ENCODE data around the gene PCGF3. TPM values are rescaled to one million over a fixed set of nuclear protein-coding genes. Genes with fewer than 3 reads are reported as not detected.
"Not testable (repeated sequence)": the region's sequence is repeated elsewhere in the genome, so short reads cannot be mapped to it uniquely, and the experiment has no call there.

PCGF3 gene
- polyA plus RNA-seq, 1 donor = 50.5 TPM

DNA sequence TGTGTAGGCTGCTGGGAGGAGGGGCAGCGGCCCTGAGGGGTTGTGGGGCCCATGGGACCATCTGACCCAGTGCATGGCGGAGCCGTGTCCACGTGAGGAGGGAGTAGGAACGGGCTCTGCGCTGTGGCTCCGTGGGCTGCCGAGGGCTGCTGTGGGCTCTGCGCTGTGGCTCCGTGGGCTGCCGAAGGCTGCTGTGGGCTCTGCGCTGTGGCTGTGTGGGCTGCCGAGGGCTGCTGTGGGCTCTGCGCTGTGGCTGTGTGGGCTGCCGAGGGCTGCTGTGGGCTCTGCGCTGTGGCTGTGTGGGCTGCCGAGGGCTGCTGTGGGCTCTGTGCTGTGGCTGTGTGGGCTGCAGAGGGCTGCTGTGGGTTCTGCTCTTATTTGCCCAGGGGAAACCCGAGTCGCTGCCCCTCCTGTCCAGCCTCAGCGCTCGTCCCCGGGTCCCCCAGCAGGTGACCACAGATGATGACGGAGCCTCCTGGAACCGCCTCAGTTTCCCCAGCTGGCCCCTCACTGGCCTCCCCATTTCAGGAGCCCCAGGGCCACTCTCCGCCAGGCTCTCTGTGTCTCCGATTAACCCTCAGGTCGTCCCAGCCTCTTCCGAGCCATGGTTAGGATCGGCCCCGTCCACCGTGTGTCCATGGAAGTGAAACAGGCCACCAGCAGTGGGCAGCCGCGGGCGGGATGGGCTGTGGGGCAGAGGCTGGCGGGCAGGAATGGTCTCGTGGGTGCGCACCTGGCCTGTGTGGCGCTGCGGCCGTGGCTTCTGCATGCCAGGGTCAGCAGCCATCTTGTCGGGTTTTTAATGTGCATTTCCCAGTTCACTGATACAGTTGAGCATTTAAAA, 20.0 kb downstream of the PCGF3 start:
- DNase-seq = no peak

DNA sequence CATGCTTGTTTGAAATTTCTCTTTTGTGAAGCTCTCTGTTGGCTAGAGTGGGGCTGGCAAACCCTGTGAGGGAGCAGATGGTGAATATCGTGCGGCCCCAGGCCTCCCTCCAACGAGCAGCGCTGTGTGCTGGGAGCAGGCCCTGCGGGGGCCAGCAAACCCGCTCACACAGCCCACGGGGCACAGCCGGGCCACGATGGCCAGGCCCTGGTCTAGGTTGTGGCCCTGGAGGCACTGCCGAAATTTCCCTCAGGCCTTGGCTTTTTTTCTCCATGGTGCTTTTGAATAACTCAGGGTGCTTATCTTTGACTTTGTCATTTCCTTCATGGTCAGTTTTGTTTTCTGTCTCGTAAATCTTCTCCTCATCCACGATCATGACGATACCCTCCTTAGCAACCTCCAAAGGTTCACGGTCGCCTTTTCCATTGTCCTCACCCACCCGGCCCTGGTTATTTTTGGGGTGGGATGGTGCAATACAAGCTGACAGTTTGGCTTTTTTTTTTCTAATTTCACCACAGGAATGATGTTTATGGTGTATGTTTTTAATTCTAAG, 20.7 kb downstream of the PCGF3 start:
- DNase-seq = no peak

DNA sequence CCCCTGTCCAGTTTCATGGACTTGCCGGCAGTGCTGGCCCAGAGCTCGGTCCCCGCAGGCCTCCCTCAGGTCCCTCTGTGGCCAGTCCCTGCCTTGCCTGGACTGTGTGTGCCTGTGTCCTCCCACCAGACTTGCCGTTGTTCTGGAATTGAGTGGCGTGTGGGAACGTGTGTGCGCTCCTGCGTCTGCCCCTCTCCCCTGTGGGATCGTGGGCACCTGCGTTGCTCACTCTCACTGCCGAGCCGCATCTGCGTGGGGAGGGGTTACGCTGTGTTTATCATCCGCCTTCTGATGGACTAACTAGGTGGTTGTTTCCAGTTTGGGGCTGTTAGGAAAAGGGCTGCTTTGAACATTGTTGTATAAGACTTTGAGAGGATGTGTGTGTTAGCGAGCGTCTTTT, 21.2 kb downstream of the PCGF3 start:
- no peak for DNase-seq

DNA sequence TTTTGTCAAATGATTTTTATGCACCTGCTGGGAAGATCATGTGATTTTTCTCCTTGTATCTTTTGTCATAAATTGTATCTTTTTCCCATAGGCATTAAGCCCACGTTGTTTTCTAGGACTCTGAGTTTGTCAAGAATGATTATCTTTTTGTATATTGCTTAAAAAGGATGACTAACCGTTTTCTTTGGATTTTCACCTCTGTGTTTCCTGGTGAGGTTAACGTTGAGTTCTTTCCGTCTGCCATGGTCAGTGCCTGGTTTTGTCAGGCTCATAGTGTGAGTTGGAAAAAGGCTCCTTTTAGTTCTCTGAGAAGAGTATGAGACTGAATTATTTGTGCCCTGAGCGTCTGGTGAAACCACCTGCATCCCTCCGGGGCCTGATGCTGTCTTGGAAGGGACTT, 21.9 kb downstream of the PCGF3 start:
- no peak for DNase-seq

DNA sequence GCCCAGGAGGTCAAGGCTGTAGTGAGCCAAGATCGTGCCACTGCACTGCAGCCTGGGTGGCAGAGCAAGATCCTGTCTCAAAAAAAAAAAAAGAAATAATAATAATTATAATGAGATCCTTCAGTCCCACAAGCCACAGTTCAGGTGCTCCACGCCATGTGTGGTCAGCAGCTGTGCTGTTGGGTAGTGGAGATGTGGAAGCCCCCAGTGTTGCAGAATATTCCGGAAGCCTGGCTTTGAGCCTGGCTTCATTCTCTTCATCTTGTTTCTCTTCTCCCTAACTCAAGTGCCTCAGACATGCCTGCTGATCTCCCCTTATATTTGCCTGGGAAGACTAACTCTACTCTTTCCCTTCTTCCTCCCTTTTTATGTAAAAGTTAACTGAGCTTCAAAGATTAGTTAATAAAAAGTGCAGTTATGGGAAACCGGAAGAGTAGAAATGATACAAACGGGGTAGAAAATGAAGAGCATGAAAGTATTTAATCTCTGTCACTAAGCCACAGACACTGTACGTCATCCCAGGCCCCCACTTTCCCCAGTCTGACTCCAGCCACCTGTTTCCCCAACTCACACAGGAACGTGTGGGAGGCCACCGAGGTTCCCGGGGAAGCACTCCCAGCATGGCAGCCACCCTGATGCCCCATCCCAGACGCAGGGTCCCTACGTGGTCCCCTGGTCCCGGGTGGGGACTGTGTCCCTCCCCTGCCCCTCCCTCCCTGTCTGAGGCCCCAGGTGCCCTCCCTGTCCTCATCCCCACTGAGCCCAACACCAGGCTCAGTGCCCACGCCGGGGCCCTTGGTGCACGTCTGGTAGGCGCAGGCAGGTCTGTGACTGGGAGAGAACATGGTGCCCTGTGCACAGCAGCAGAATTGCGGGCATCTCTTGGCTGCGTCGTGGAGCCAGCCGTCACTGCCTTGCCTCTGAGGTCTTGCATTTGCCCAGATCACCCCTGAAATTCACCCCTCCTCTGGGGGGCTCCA, 24.0 kb downstream of the PCGF3 start:
- no peak for DNase-seq

DNA sequence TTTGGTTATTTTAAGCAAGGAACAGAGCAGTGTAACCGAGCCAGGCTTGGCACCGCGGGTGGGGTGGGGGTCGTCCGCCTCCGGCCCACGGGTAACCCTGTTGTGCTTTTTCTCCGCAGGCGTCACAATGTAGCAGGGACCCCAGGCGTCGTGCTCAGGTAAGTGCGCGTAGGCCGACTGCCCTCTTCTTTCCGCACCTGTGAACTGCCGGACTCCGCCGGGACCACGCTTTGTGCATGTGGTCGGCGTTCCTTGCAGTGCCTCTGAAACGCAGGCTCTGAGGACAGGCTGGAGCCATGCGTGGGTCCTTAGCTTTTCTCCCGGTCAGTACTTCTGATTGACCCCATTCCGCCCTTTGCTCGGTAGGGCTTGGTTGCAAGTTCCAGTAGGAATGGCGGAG, 24.9 kb downstream of the PCGF3 start:
- no peak for DNase-seq

DNA sequence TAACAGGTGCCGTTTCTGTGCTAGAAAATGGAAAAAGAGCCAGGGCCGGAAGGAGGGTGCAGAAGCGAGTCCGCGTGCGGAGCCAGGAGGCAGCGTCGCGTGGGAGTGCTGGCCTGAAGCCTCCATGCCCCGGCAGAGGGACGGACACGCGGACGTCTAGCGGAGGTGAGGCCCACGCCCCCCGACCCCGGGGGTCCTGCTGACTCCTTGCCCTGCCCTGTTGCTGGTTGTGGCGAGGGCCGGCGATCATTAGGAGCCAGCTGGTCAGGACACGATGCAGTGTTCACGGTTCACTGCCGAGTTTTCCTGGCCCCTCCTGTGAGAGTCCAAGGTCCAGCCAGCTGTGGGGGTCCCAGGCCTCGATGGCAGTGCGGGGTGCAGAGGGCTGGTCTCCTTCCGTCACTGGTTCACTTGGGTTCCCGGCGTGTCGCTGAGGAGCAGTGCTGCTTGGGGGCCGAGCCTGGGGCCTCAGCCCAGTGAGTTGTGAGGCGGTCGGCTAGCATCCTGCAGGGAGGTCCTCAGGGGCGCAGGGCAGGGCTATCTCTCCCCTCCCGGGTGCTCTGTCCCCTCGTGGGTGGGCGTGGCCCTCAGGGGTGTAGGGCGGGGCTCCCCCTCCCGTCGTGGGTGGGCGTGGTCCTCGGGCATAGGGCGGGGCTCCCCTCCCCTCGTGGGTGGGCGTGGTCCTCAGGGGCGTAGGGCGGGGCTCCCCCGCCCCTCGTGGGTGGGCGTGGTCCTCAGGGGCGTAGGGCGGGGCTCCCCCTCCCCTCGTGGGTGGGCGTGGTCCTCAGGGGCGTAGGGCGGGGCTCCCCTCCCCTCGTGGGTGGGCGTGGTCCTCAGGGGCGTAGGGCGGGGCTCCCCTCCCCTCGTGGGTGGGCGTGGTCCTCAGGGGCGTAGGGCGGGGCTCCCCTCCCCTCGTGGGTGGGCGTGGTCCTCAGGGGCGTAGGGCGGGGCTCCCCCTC, 25.6 kb downstream of the PCGF3 start:
- DNase-seq = not testable (repeated sequence)

DNA sequence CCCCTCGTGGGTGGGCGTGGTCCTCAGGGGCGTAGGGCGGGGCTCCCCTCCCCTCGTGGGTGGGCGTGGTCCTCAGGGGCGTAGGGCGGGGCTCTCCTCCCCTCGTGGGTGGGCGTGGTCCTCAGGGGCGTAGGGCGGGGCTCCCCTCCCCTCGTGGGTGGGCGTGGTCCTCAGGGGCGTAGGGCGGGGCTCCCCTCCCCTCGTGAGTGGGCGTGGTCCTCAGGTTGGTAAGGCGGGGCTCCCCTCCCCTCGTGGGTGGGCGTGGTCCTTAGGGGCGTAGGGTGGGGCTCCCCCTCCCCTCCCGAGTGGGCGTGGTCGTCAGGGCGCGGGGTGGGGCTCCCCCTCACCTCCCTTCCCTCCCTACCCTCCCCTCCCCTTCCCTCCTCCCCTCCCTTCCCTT, 26.3 kb downstream of the PCGF3 start:
- not testable (repeated sequence) for DNase-seq

DNA sequence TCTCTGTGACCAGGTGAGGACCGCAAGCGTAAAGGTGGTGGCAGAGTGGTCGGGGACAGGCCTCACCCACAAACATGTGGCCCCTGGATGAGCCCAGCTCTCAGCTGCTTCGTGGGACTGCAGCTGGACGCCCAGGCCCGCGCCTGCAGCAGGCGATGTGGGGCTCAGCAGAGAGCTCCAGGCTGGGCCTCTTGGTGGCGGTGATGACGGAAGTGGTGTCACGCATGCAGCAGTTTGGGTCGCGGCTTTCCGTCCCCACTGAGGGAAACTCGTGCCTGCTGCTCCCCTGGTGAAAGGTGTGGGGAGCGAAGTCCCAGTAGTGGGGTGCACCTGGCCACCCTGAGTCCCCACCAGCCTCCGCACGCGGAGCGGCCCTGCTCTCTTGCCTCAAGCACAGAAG, 26.9 kb downstream of the PCGF3 start:
- no peak for DNase-seq

DNA sequence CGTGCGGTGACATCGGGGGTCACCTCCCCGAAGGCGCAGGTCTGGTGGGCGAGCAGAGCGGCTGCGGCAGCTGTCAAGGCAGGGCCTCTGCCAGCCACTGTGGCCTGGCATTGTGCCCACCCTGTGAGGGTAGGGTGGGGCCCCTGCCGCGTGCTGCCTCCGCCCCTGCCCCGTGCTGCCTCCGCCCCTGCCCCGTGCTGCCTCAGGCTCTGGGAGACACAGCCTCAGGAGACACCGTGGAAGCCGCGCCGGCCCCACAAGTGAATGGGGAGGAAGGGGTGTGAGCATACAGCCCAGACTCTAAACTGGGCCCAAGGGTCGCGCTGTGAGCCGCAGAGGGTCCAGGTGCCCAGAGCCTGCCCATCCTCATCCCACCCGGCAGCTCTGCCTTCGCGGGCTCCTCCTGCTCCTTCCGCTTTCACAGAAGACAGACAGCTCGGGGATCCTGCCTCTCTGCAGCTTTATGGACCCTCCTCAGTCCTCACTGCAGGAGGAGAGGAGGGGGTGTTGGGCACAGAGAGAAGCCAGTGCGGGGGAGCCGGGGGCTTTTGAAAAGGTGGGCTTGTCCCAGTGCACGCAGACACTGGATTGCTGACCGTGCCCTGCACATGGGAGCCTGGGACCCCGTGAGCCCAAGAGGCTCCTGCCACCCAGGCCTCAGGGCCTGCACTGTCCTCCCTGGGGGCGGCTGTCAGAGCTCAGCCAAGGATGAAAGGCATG, 27.4 kb downstream of the PCGF3 start:
- DNase-seq = no peak

DNA sequence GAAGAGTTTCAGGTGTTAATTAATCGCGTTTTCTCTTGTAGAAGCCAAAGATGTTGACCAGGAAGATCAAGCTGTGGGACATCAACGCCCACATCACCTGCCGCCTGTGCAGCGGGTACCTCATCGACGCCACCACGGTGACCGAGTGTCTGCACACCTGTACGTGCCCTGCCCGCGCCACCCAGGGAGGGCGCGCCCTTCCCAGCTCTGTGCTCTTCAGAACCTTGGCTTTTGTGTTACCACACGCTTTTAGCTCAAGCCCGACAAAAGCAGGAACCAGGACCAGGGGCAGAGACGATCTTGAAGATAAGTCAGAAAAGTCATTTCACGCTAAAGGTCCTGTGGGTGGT, 28.0 kb downstream of the PCGF3 start:
- DNase-seq = no peak

DNA sequence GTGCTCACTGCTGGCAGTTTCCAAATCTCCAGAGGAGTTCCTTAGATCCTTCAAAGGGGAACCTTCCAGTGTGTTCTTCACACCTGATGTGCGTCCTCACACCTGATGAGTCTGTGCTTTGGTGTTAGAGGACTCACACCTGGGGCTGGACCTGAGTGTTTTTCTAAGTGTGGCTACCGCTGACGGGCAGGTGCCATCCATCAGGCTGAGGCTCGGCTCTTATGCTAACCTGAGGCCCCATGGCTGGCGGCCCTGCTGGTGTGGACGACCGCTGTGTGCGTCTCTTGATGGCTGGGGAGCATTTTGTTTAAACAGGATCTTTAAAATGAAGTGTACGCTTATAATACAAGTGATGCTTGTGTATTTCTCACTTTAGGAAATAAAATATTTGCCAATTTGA, 28.4 kb downstream of the PCGF3 start:
- DNase-seq = no peak

DNA sequence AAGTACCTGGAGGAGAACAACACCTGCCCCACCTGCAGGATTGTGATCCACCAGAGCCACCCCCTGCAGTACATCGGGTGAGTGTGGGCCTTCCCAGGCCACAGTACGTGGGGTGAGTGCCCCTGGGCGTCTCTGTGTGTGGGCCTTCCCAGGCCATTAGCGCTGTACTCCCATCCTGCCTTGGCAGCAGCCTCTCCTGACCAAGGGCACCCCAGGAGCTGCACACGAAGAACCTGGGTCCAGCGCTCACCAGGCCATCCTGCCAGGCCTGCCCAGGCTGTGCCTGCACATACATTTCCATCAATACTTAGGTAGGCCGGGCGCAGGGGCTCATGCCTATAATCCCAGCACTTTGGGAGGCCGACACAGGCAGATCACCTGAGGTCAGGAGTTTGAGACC, 29.3 kb downstream of the PCGF3 start:
- no peak for DNase-seq

DNA sequence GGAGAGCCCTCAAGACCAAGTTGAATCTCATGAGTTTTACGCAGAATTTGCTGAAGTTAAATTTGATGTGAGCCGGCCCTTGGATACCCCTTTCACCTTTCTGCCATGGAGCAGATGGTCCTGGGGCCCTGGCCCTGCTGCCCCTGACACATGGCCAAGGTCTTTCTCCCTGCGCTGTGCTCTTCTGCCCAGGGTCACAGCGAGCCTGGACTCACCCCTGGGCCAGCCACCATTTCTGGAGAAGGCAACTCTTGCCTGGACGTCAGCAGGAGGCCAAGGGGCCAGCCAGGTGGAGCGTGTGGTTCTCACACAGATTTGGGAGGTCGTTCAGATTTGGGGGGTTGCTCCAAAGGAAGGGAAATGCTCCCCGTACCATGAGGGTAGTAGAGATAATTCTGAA, 30.0 kb downstream of the PCGF3 start:
- no peak for DNase-seq

DNA sequence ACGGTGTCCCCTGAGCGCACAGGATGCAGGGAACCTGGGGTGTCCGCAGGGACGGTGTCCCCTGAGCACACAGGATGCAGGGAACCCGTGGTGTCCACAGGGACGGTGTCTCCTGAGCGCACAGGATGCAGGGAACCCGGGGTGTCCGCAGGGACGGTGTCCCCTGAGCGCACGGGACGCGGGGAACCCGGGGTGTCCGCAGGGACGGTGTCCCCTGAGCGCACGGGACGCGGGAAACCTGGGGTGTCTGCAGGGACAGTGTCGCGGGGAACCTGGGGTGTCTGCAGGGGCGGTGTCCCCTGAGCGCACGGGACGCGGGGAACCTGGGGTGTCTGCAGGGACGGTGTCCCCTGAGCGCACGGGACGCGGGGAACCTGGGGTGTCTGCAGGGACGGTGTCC, 30.9 kb downstream of the PCGF3 start:
- not testable (repeated sequence) for DNase-seq

DNA sequence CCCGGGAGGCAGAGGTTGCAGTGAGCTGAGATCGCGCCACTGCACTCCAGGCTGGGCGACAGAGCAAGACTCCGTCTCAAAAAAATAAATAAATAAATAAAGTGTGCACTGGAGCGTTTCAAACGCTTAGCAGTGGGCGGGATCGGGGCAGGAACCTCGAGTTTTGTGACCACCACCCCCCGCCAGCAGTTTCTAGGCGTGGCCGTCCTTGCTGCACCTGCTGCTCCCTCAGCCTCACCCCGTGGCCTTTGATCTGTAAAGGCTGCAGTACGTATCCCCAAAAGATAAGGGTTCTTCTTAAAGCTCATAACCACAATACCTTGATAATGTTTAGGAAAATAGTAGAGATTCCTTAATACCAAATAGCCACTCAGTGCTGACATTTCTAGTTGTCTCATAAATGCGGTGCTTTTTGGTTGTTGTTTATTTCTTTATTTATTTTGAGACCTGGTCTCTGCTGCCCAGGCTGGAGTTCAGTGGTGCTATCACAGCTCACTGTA, 33.2 kb downstream of the PCGF3 start:
- DNase-seq = no peak

DNA sequence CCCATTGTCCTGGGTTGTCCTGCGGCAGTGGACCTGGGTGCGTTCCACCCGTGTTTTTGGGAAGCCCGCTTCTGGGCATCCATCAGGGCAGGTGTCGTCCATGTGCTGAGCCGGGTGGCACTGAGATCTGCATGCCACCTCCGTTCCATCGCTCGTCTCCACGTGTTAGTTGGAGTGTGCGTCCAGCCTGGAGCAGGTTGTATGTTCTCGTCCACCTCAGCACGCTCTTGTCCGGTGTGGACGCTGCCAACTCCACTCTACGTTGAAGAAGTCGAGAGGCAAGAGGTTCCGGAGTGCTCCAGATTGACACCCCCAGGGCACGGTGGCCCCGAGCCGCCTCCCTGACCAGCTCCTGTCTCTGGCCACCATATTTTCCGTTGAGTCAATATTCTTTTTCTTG, 33.9 kb downstream of the PCGF3 start:
- no peak for DNase-seq

DNA sequence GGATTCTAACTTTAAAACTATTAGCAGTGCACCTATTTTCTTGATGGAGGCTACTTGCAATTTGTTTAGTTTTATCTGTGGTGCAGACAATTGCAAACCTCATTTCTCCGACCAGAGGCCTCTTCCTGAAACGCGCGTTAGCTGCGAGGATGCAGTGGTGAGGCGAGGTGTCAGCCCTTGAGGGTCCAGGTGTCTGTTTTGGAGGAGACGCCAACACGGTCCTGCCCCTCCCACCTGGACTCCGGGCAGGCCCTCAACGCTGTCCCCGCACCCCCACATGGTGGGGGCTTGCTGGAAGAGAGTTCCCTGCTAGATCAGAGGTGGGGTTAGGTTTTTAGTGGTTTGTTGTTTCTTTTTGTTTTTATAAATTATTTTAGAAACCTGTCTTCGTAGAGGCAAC, 34.4 kb downstream of the PCGF3 start:
- DNase-seq = no peak

DNA sequence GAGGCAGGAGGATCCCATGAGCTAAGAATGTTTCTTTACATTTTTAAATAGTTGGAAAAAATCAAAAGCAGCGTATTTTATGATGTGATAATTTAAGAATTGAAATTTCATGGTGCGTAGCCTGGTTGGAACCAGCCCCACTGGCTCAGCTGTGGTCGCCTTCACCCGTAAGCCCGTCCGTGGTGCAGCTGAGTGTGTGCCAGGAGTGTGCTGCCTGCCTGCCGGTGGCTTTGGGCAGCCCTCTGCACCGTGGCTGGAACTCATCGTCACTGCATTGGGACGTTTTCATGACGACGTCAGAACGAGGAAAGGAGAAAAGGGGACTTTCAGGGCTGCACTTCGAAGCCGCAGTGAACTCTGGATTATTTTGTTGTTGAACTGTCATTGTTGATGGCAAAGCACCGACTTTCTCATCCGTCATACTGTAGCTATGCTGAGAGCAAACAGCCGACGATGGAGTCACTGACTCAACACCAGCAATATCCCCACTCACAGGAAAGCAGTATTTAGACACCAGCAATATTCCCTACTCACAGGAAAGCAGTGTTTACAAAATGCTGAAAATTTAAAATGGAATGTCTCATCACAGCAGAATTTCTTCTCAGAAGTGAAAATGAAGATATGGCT, 35.1 kb downstream of the PCGF3 start:
- no peak for DNase-seq

DNA sequence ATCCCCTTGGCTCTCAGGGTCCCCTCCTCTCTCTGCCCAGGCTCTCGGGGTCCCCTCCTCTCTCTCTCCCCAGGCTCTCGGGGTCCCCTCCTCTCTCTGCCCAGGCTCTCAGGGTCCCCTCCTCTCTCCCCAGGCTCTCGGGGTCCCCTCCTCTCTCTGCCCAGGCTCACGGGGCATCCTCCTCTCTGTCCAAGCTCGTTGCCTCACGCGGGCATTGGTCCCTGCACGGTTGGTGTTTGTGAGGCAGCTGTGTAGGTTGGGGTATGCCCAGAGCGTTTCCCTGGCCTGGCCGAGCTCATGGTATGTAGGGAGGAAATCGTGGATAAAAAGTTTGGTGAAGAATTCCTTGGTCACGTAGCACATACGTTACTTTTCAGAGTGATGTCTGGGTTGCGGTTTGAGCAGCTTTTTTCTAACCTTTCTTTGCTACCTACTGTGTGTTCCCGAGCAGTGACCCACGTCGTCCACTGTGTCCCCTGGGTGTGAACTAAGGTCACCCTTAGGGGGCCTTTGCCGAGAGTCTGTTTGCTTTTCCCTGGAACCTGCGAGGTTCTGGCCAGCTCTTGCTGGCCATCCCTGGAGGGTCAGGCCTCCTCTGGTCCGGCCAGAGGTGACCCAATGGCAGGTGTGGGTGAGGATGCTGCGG, 36.6 kb downstream of the PCGF3 start:
- no peak for DNase-seq
